ENCODE measurements around the gene DBF4B.

- TF ChIP-seq POLR2AphosphoS5 (IDR thresholded peaks at IDR 0.05; ENCODE audit: low read depth, low read length) (no peak), POLR2A (IDR thresholded peaks at IDR 0.05; ENCODE audit: low read depth, low read length) (no peak), TAF1 (IDR thresholded peaks at IDR 0.05; ENCODE audit: low read depth, low read length) (no peak), PAX5 (IDR thresholded peaks at IDR 0.05; ENCODE audit: insufficient read depth, low read length, severe bottlenecking) (no peak), POU2F2 (IDR thresholded peaks at IDR 0.05; ENCODE audit: low read depth, low read length) (no peak)
Observed at GRCh38 chr17:44775838-44776621, 67.6 kb downstream of the DBF4B start.
